Activated CD4-positive, alpha-beta T cell treated with anti-CD3 and anti-CD28 coated beads for 48 hours (primary cell): ENCODE measurements around the gene CD83.
"Not testable (repeated sequence)": the region's sequence is repeated elsewhere in the genome, so short reads cannot be mapped to it uniquely, and the experiment has no call there.

Experiments used
- DNase-seq: peaks from one replicate; pipeline ENCODE4 v3.0.0-alpha.2; 2020

Gene CD83

DNA sequence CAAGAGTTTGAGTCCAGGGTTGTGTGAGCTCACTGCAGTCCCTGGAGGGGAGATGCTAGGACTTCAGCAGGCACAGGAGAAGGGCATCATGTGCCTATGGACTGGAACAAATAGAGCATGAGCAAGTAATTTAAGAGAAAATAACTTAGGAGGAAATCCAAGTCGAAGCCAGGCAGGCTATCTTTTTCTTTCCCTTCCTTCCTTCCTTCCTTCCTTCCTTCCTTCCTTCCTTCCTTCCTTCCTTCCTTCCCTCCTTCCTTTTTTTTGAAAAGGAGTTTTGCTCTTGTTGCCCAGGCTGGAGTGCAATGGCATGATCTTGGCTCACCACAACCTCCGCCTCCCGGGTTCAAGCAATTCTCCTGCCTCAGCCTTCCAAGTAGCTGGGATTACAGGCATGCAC is 33.7 kb downstream of the CD83 start:
- DNase-seq = not testable (repeated sequence)

DNA sequence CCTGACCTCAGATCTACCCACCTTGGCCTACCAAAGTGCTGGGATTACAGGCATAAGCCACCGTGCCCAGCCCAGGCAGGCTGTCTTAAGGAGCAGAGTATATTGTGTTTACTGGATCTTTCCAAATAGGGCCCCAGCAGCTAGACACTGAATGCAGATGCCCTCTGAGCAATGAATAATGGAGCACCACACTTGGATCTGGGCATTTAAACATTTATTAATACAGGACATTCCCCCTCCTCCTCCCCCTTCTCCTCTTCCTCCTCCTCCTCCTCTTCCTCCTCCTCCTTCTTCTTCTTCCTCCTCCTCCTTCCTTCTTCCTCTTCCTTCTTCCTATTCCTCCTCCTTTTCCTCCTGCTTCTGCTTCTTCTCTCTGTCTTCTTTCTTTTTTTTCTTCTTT is 34.2 kb downstream of the CD83 start:
- no peak for DNase-seq

DNA sequence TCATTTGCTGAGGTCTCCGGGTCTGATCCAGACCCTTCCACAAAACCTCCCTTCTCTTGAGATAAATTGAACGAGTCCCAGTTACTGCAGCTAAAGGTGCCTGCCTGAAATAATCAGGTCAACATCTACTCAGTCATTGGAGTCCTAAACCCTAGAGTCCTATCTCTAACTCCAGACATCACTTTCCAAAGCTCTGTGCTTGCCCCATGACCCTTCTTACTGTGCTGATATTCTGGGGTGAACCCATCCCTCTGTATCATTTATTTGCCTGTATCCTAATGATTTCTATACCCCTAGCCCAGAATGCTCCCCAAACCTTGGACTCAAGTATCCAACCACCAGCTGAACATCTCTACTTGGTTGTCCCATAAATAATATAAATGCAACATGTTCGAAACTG is 35.7 kb downstream of the CD83 start:
- DNase-seq = no peak

DNA sequence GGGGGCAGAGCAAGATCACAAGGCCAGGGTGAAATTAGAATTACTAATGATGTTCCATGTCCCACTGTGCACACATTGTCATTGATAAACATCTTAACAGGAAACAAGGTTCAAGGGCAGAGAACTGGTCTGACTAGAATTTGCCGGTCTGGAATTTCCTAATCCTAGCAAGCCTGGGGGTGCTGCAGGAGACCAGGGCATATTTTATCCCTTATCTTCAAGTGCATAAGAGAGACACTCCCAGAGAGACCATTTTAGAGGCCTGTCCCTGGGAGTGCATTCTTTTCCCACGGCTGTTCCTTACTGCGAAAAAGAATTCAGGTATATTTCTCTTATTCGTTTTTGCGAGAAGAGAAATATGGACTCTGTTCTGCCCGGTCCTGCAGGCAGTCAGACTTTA is 41.5 kb downstream of the CD83 start:
- no peak for DNase-seq

DNA sequence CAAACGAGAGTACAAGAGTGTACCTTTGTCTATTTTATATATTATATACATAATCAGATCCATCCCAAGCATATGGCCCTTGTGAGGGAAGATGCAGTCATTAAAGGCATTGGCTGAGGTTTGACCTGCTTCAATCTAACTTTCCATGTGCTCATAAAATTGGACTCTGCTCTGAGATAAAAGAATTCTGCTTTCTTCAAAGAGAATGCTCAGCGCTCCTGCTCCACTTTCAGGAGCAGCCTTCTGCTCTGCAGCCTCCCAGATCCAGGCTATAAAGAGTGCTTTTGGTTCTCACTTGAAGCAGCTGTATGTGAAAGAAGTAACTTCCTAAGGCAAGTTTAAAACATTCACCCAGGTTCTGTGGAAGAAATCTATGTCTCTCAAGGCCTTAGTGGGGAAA is 45.3 kb downstream of the CD83 start:
- DNase-seq = no peak

DNA sequence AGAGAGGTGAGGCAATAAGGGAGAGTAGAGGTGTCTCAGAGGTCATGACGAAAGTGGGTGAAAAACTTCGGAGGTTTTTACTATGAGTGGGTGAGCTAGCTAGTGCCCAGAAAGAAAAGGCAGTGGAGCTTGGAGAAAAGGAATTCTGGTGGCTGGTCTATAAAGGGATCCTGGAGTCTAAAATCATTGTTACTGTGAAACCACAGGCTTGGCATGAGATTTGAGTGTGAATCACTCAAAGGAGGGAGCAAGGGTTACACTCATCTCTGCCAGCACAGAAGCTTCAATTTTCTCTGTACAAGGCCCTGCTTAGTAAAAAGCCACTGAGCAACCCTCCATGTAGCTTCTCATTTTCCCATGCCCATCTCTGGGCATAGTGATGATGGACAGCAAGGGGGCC is 47.5 kb downstream of the CD83 start:
- no peak for DNase-seq

DNA sequence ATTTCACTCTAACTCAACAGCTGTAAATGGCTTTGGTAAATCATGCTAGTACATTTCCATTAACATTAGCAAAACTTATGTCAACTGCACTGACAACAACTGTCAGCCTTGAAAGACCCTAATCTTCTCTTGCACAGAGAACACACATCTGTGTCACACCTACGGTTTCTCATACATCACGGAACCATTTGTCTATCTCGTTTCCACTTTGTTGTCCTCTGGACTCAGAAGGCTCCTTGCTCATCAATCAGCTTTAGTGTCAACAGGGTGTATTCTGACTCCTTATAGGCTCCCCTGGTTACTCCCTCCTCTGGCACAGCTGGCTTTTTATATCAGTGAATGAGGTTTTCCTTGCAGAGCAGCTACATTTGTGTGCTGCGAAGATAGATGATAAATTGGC is 49.3 kb downstream of the CD83 start:
- DNase-seq = no peak

DNA sequence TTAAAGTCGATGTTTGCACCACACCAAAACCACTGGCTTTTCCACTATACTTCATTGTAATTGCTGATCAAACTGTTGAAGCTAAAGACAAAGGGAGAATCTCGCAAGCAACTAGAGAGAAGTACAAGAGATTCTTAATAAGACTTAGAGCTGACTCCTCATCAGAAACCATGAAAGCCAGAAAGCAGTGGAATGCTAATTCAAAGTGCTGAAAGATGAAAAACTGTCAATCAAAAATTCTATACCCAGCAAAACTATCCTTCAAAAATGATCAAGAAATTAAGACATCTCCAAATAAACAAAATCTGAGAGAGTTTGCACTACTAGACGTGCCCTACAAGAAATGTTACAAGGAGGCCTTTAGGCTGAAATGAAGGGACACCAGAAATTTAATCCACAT is 52.6 kb downstream of the CD83 start:
- no peak for DNase-seq

DNA sequence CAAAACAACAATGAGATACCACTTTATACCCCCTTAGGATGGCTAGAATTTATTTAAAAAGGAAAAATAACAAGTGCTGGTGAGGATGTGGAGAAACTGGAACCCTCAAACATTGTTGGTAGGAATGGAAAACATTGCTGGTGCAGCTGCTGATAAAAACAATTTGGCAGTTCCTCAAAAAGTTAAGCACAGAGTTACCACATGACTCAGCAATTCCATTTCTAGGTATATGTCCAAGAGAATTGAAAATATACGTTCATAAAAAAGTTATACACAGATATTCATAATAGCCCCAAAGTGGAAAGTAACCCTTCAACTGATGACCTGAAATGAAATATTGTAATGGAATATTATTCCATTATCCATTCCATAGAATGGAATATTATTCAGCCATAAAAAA is 55.0 kb downstream of the CD83 start:
- DNase-seq = no peak

DNA sequence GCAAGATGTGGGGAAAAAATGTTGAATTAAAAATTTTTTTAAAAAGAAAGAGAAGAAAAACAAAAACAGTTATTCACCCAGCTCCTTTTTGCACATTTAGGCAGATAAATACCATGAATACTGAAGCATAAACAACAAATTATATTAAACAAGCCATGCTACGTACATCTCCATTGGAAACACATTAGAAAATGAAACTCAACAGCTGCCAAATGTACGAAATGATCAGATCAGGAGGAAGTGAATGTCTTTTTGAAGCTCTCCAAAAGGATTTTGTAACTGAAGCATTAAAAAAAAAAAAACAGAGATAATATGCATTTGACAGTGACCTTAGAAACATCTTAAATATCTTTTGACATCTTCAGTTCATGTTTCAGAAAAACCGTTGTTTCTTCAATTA is 56.7 kb downstream of the CD83 start:
- DNase-seq = no peak

DNA sequence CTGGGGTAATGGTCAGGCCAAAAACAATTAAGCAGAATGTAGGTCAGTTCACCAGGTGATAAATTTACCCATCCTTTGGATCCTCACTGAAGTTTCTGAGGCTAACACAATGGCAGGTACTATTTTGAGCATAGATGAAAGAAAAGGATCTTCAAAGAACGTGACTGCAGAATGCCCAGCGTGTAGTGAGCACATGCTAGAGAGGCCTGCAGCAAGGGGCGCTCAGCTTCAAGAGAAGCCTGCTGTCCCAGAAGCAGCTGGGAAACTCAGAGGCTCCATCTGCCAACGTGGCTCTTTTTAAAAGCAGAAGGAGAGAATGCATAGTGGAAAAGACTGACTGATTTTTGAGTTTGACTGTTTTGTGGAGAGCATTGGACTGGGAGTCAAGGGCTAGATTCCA is 57.4 kb downstream of the CD83 start:
- no peak for DNase-seq

DNA sequence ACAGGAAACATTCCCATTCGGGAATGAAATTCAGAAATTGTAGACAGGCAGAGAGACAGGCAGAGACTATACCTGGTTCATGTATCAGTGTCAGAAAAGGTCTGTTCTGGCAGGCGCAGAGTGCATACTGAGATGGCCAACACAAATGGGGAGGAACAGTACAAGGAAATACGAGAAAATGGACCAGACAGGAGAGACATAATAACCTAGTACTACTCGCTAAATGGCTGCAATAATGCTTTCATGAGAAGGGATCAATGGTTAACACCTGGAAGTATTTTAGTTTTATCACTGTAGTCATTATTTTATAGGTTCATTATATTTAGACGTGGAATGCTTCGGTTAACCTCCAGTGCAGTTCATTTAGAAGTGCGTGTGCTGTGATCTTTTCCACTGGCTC is 58.9 kb downstream of the CD83 start:
- DNase-seq = no peak

DNA sequence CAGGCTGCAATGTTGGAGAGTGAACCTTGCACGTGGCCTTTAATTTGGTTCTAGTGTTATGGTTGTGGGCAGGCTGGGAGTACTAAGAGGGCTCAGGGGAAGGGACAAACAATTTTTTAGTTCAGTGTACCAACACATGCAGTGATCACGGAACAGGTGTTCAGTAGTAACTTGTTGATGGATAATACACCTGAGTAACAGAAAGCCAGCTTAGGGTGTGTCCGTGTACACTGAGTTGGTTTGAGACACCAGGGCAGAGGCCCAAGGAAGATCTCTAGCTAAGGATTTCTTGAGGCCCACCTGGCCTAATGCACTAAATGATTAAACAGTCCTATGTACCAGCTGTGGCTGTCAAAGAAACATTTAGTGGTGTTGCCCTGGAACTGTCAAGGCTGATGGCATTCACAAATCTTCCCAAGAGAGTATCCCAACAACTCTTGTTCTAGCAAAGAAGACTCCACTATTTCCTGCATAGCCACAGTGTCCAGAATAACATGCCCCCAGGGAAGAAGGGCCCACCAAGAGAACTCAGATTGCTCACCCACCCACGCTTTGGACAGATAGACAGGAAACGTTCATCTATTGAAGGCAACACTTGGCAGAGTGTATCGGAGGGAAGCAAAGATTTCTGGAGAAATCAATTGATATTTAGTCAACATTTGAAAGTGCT is 60.0 kb downstream of the CD83 start:
- no peak for DNase-seq

DNA sequence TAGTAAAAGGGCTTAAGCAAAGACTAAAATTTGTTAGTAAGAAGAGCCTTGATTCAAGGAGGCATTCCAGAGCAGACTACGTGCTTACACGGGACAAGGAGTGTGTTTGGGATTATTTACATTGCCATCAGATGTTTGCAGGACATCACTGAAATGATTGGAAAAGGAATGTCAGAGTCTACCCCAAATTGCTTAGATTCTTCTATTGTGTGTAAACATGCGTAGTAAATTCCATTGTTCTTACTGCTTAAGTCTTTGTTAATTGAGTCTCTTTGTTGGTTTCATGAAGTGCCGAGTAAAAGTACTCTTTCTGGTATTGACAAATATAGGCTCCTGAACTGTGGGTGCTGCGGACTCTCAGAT is 60.5 kb downstream of the CD83 start:
- DNase-seq = no peak

DNA sequence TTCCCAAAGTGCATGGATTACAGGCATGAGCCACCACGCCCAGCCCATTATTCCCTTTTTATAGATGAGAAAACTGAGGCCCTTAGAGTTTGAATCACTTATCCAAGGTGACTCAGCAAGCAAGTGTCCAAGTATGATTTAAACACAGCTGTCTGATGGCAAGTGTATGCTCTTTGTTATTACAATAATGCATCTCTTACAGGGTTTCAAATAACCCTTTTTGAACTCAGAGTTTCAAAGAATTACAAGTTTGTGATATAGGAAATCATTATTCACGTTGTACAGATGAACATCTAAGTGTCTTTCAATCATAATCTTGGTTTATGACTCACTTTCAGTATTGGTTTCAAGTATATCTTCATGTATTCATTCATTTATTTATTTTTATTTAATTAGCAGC is 63.0 kb downstream of the CD83 start:
- no peak for DNase-seq

DNA sequence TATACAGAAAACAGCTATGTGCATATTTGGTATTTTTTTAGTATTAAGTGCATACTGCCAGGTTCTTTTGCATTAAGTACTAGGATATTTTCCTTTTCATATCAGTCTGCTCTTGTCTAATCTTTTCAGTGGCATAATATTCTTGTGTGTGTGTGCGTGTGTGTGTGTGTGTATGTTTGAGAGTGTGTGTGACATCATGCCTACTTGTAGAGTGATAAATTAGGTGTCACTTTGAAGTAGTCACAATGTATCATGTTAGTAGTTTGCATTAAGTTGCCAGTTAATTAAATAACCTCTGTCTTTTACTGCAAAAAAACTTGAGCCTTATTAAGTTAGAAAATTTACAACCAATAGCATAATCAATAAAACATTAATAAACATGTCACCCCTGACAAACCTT is 65.3 kb downstream of the CD83 start:
- DNase-seq = no peak
